IgD-negative memory B cell (primary cell): ENCODE measurements around the gene SLC6A15. TPM values are rescaled to one million over a fixed set of nuclear protein-coding genes. Genes with fewer than 3 reads are reported as not detected.

Source experiments
- H3K27ac Mint-ChIP-seq, 3 donors: one replicate each; pipeline ENCODE4 v1.8.0; 2020 to 2022; ENCODE audit warnings: mild to moderate bottlenecking in 3 of 3, mixed read lengths in 3 of 3, moderate library complexity in 1 of 3
- H3K27me3 Mint-ChIP-seq: one replicate; pipeline ENCODE4 v1.8.0; 2021; ENCODE audit warnings: mixed read lengths
- H3K36me3 Mint-ChIP-seq: one replicate; pipeline ENCODE4 v1.8.0; 2020; ENCODE audit warnings: mild to moderate bottlenecking, mixed read lengths
- H3K4me1 Mint-ChIP-seq, 3 donors: one replicate each; pipeline ENCODE4 v1.8.0; 2020 to 2022; ENCODE audit warnings: mixed read lengths in 3 of 3, mild to moderate bottlenecking in 1 of 3
- H3K4me3 Mint-ChIP-seq, 4 donors: one replicate each; pipeline ENCODE4 v1.8.0; 2020 to 2022; ENCODE audit warnings: mild to moderate bottlenecking in 4 of 4, mixed read lengths in 4 of 4, moderate library complexity in 3 of 4
- H3K9me3 Mint-ChIP-seq, 3 donors: one replicate each; pipeline ENCODE4 v1.8.0; 2020 to 2021; ENCODE audit warnings: mixed read lengths in 3 of 3, mild to moderate bottlenecking in 1 of 3
- polyA plus RNA-seq: library from polyadenylated mRNA; unstranded; fragments of 300-500 nt; fragmentation: Illumina TruSeq; gene quantifications from one replicate; pipeline ENCODE4 v1.2.3, GENCODE V29; 2021

Gene SLC6A15
- polyA plus RNA-seq, 1 donor from 2014 or later: not detected

GRCh38 chr12:84910549-84911241 is 1.9 kb downstream of the SLC6A15 start:
- Mint-ChIP-seq H3K27ac (no peak overlapping the region), H3K4me3 (peak overlapping the region in 2 of 4 donors; percentile 4 to 47), H3K9me3 (peaks cover 0 to 6% (median 4%) of the 10 kb centered on the region in 3 donors), H3K27me3 (peaks cover 30% of the 10 kb centered on the region), H3K4me1 (peaks cover 0 to 14% (median 2%) of the 10 kb centered on the region in 3 donors), H3K36me3 (no peaks in the 10 kb centered on the region)

GRCh38 chr12:84904051-84904450 is 8.5 kb downstream of the SLC6A15 start:
- no peak overlapping the region for H3K4me3 Mint-ChIP-seq
- H3K36me3 Mint-ChIP-seq: no peaks in the 10 kb centered on the region
- peaks cover 0 to 3% (median 0%) of the 10 kb centered on the region in 3 donors for H3K9me3 Mint-ChIP-seq
- H3K27me3 Mint-ChIP-seq: no peaks in the 10 kb centered on the region
- H3K27ac Mint-ChIP-seq: no peak overlapping the region
- H3K4me1 Mint-ChIP-seq: no peaks in the 10 kb centered on the region

GRCh38 chr12:84891106-84891838 is 21.3 kb downstream of the SLC6A15 start:
- Mint-ChIP-seq H3K27me3 (no peaks in the 10 kb centered on the region), H3K9me3 (peaks cover 0 to 4% (median 0%) of the 10 kb centered on the region in 3 donors), H3K4me3 (no peak overlapping the region)

GRCh38 chr12:84889818-84890217 is 22.8 kb downstream of the SLC6A15 start:
- H3K27ac Mint-ChIP-seq: no peak overlapping the region
- H3K36me3 Mint-ChIP-seq: no peaks in the 10 kb centered on the region
- H3K4me1 Mint-ChIP-seq: no peaks in the 10 kb centered on the region
- no peak overlapping the region for H3K4me3 Mint-ChIP-seq
- peaks cover 0 to 2% (median 0%) of the 10 kb centered on the region in 3 donors for H3K9me3 Mint-ChIP-seq
- no peaks in the 10 kb centered on the region for H3K27me3 Mint-ChIP-seq

More at GRCh38 chr12:84891106-84891838, 21.3 kb downstream of the SLC6A15 start:
- Mint-ChIP-seq H3K4me1 (no peaks in the 10 kb centered on the region), H3K27ac (no peak overlapping the region), H3K36me3 (no peaks in the 10 kb centered on the region)

GRCh38 chr12:84888861-84889260 is 23.7 kb downstream of the SLC6A15 start:
- no peaks in the 10 kb centered on the region for H3K4me1 Mint-ChIP-seq
- no peak overlapping the region for H3K27ac Mint-ChIP-seq
- H3K27me3 Mint-ChIP-seq: no peaks in the 10 kb centered on the region
- H3K36me3 Mint-ChIP-seq: no peaks in the 10 kb centered on the region
- no peak overlapping the region for H3K4me3 Mint-ChIP-seq
- H3K9me3 Mint-ChIP-seq: peaks cover 0 to 2% (median 0%) of the 10 kb centered on the region in 3 donors

- Mint-ChIP-seq H3K4me1 (peaks cover 0 to 5% (median 1%) of the 10 kb centered on the region in 3 donors), H3K36me3 (no peaks in the 10 kb centered on the region), H3K27ac (no peak overlapping the region), H3K27me3 (no peaks in the 10 kb centered on the region), H3K4me3 (no peak overlapping the region), H3K9me3 (no peaks in the 10 kb centered on the region)
These were observed 35.3 kb downstream of the SLC6A15 start for GRCh38 chr12:84877340-84877739.

- no peaks in the 10 kb centered on the region for H3K36me3 Mint-ChIP-seq
- H3K27me3 Mint-ChIP-seq: no peaks in the 10 kb centered on the region
- H3K4me1 Mint-ChIP-seq: peaks cover 0 to 5% (median 1%) of the 10 kb centered on the region in 3 donors
- no peak overlapping the region for H3K4me3 Mint-ChIP-seq
- no peak overlapping the region for H3K27ac Mint-ChIP-seq
- H3K9me3 Mint-ChIP-seq: no peaks in the 10 kb centered on the region
These were observed 37.4 kb downstream of the SLC6A15 start for GRCh38 chr12:84875241-84875640.

GRCh38 chr12:84874825-84875139 is 37.8 kb downstream of the SLC6A15 start:
- H3K27ac Mint-ChIP-seq: no peak overlapping the region
- H3K4me3 Mint-ChIP-seq: no peak overlapping the region
- H3K36me3 Mint-ChIP-seq: no peaks in the 10 kb centered on the region
- H3K27me3 Mint-ChIP-seq: no peaks in the 10 kb centered on the region
- peaks cover 0 to 5% (median 1%) of the 10 kb centered on the region in 3 donors for H3K4me1 Mint-ChIP-seq
- no peaks in the 10 kb centered on the region for H3K9me3 Mint-ChIP-seq

- no peak overlapping the region for H3K4me3 Mint-ChIP-seq
- peaks cover 0 to 5% (median 1%) of the 10 kb centered on the region in 3 donors for H3K4me1 Mint-ChIP-seq
- H3K9me3 Mint-ChIP-seq: no peaks in the 10 kb centered on the region
- no peak overlapping the region for H3K27ac Mint-ChIP-seq
- H3K27me3 Mint-ChIP-seq: no peaks in the 10 kb centered on the region
- no peaks in the 10 kb centered on the region for H3K36me3 Mint-ChIP-seq
These were observed 38.3 kb downstream of the SLC6A15 start for GRCh38 chr12:84874125-84874824.

- H3K27ac Mint-ChIP-seq: no peak overlapping the region
- no peaks in the 10 kb centered on the region for H3K36me3 Mint-ChIP-seq
- no peaks in the 10 kb centered on the region for H3K9me3 Mint-ChIP-seq
- H3K4me1 Mint-ChIP-seq: no peaks in the 10 kb centered on the region
- no peak overlapping the region for H3K4me3 Mint-ChIP-seq
- H3K27me3 Mint-ChIP-seq: no peaks in the 10 kb centered on the region
These were observed 50.4 kb downstream of the SLC6A15 start for GRCh38 chr12:84862186-84862585.

- H3K27me3 Mint-ChIP-seq: peaks cover 2% of the 10 kb centered on the region
- no peaks in the 10 kb centered on the region for H3K9me3 Mint-ChIP-seq
- no peaks in the 10 kb centered on the region for H3K36me3 Mint-ChIP-seq
- no peak overlapping the region for H3K27ac Mint-ChIP-seq
- no peaks in the 10 kb centered on the region for H3K4me1 Mint-ChIP-seq
- no peak overlapping the region for H3K4me3 Mint-ChIP-seq
These were observed 51.9 kb downstream of the SLC6A15 start for GRCh38 chr12:84860718-84861117.

- H3K4me3 Mint-ChIP-seq: no peak overlapping the region
- H3K27me3 Mint-ChIP-seq: peaks cover 2% of the 10 kb centered on the region
- no peaks in the 10 kb centered on the region for H3K36me3 Mint-ChIP-seq
- H3K9me3 Mint-ChIP-seq: no peaks in the 10 kb centered on the region
- H3K4me1 Mint-ChIP-seq: no peaks in the 10 kb centered on the region
- no peak overlapping the region for H3K27ac Mint-ChIP-seq
These were observed 53.8 kb downstream of the SLC6A15 start for GRCh38 chr12:84858796-84859195.

- Mint-ChIP-seq H3K27me3 (peaks cover 2% of the 10 kb centered on the region), H3K36me3 (no peaks in the 10 kb centered on the region), H3K4me1 (no peaks in the 10 kb centered on the region), H3K27ac (no peak overlapping the region), H3K9me3 (no peaks in the 10 kb centered on the region), H3K4me3 (no peak overlapping the region)
These were observed 54.9 kb downstream of the SLC6A15 start for GRCh38 chr12:84857525-84858208.

- Mint-ChIP-seq H3K4me3 (no peak overlapping the region), H3K9me3 (peaks cover 0 to 9% (median 0%) of the 10 kb centered on the region in 3 donors), H3K27ac (no peak overlapping the region), H3K27me3 (peaks cover 2% of the 10 kb centered on the region), H3K36me3 (no peaks in the 10 kb centered on the region), H3K4me1 (no peaks in the 10 kb centered on the region)
These were observed 56.3 kb downstream of the SLC6A15 start for GRCh38 chr12:84856156-84856900.
